BLaER1 (cell line): Measurements from ENCODE around the gene FGFBP2.

ENCODE experiments used
- H3K27ac ChIP-seq: shearing (Covaris generic); formaldehyde crosslinking; 2 replicates; pipeline ENCODE4 v1.8.1; 2022
- H3K27me3 ChIP-seq: shearing (Covaris generic); formaldehyde crosslinking; 2 replicates; pipeline ENCODE4 v1.8.1; 2022
- H3K36me3 ChIP-seq: shearing (Covaris generic); formaldehyde crosslinking; 2 replicates; pipeline ENCODE4 v1.8.1; 2022
- H3K4me1 ChIP-seq: shearing (Covaris generic); formaldehyde crosslinking; 2 replicates; pipeline ENCODE4 v1.8.1; 2022
- H3K4me2 ChIP-seq: shearing (Covaris generic); formaldehyde crosslinking; 2 replicates; pipeline ENCODE4 v1.8.1; 2022
- H3K4me3 ChIP-seq: shearing (Covaris generic); formaldehyde crosslinking; 2 replicates; pipeline ENCODE4 v1.8.1; 2022
- H3K9ac ChIP-seq: shearing (Covaris generic); formaldehyde crosslinking; 2 replicates; pipeline ENCODE4 v1.8.1; 2022
- H3K9me3 ChIP-seq: shearing (Covaris generic); formaldehyde crosslinking; 2 replicates; pipeline ENCODE4 v1.8.1; 2022
- H4K20me1 ChIP-seq: shearing (Covaris generic); formaldehyde crosslinking; 2 replicates; pipeline ENCODE4 v1.8.1; 2022
- Cebpa-rat ChIP-seq: shearing (Covaris generic); IDR thresholded peaks from 2 replicates; pipeline ENCODE4 v1.8.1; 2022

The FGFBP2 gene

DNA sequence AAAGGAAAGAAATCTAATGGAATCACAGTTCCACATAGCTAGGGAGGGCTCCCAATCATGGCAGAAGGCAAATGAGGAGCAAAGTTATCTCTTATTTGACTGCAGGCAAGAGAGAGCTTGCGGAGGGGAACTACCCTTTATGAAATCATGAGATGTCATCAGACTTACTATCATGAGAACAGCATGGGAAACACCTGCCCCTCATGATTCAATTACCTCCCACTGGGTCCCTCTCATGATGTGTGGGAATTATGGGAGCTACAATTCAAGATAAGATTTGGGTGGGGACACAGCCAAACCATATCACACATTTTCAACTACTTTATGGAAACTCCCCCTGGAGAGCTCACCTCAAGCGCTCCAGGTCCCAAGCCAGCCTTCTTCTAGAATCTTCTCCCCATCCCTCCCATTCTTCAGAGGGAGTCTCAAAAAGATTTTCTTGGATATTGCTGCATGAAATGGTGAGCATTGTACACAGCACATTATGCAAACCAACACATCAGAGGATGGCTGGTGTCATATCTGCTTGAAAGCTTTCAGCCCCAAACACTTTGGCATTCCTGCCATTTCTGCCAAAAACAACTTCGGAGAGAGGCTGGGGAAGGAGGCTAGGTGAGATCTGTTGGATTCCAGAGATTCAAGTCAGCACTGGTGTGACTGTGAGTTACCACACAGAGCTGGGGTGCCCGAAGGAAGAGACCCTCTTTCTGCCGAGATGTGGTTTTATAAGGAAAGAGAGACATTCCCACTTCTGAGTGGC, 31.3 kb downstream of the FGFBP2 start:
- no peak for TF ChIP-seq Cebpa-rat
- Histone ChIP-seq H3K4me3 (no peak overlapping the region), H3K9ac (no peak overlapping the region), H3K27me3 (no peaks in the 10 kb centered on the region), H3K9me3 (peaks cover 21% of the 10 kb centered on the region), H4K20me1 (no peaks in the 10 kb centered on the region), H3K4me1 (peaks cover 43% of the 10 kb centered on the region), H3K27ac (peak overlapping the region; percentile 78; the same call in 1 of the 2 replicates), H3K4me2 (peak overlapping the region; percentile 79), H3K36me3 (no peaks in the 10 kb centered on the region)

DNA sequence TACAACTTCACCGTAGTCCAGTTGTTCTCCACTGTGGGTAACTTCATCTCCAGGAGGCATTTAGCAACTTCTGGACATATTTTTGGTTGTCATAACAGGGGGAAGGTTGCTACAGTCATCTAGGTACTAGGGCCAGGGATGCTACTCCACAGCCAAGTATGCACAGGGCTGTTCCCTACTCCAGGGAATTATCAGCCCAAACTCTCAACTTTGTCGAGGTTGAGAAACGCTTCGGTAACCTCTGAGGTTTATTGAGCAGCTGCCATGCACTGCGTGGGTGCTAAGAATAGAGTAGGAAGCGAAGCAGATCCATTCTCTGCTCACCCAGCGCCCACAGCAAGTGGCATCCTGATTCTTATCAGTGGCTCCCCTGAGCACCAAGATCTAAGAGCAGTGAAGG, 32.7 kb downstream of the FGFBP2 start:
- peak overlapping the region; percentile 79 for H3K4me2 ChIP-seq
- peak overlapping the region; percentile 17; the same call in 1 of the 2 replicates for H3K9ac ChIP-seq
- peak overlapping the region; percentile 78 for H3K27ac ChIP-seq
- no peaks in the 10 kb centered on the region for H4K20me1 ChIP-seq
- TF ChIP-seq Cebpa-rat = no peak
- H3K4me1 ChIP-seq = peaks cover 43% of the 10 kb centered on the region
- no peaks in the 10 kb centered on the region for H3K27me3 ChIP-seq
- no peaks in the 10 kb centered on the region for H3K36me3 ChIP-seq
- 0 out of 2 replicates have a peak overlapping the region, but pooled peaks have one; percentile 15 for H3K4me3 ChIP-seq
- H3K9me3 ChIP-seq = peaks cover 21% of the 10 kb centered on the region

DNA sequence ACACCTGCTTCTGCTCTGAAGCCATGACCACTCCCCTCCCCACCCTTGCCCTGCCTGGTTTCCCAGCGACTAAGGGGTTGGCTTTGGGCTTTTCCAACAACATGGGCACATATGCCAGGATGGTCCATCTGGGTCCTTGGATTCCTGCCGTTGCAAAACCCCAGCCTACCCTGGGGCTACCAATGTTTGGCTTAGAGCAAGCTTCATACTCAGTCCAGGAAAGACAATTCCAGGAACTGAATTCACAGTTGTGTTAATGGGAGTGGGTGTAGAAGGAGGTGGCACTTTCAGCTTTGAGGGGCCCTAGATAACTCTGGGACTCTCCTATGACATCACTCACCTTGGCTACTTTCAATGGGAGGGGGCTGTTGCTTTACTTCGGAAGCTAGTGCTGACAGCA, 33.4 kb downstream of the FGFBP2 start:
- peak overlapping the region; percentile 79 for H3K4me2 ChIP-seq
- peak overlapping the region; percentile 78 for H3K27ac ChIP-seq
- no peaks in the 10 kb centered on the region for H3K27me3 ChIP-seq
- no peak overlapping the region; the same call in 1 of the 2 replicates for H3K9ac ChIP-seq
- peaks cover 21% of the 10 kb centered on the region for H3K9me3 ChIP-seq
- H3K36me3 ChIP-seq = no peaks in the 10 kb centered on the region
- no peaks in the 10 kb centered on the region for H4K20me1 ChIP-seq
- no peak overlapping the region for H3K4me3 ChIP-seq
- H3K4me1 ChIP-seq = peaks cover 43% of the 10 kb centered on the region
- no peak for TF ChIP-seq Cebpa-rat

DNA sequence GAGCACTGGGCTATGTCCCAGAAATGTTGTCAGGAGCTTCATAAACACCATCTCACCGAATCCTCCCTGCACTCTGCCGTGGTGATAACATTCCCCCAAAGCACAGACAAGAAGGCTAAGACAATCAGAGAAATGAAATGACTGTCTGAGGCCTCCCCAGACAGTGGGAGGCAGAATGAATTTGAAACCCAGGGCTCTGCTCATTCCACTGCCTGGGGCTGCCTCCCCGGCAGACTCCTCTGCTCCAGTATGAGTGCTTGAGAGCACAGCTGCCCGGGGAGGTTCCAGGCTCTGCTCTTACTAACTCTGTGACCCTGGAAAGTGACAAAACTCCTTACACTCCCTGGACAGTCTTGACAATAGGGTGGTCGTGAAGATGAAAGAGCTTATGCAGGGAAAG, 34.1 kb downstream of the FGFBP2 start:
- no peak overlapping the region for H3K4me3 ChIP-seq
- peaks cover 43% of the 10 kb centered on the region for H3K4me1 ChIP-seq
- H3K4me2 ChIP-seq = peak overlapping the region; percentile 79
- no peak overlapping the region; the same call in 1 of the 2 replicates for H3K9ac ChIP-seq
- peaks cover 21% of the 10 kb centered on the region for H3K9me3 ChIP-seq
- TF ChIP-seq Cebpa-rat = no peak
- no peaks in the 10 kb centered on the region for H4K20me1 ChIP-seq
- H3K27ac ChIP-seq = peak overlapping the region; percentile 78; the same call in 1 of the 2 replicates
- H3K36me3 ChIP-seq = no peaks in the 10 kb centered on the region
- H3K27me3 ChIP-seq = no peaks in the 10 kb centered on the region

DNA sequence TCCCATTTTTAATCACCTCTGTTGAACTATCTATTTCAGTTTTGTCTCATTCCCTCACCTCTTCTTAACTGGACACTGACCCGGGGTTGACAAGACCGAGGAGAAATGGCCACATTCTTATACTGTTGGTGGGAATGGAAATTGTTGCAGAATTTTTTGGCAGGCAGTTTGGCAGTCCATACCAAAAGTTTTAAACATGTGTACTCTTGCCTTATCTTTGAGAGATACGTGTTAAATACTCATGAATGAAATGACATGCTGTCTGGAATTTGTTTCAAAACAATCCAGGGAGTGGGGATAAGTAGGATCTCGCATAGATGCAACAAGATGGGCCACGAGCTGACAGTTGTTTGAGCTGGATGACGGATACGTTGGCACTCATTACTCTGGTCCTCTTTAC, 36.5 kb downstream of the FGFBP2 start:
- H3K4me3 ChIP-seq = no peak overlapping the region
- H3K9ac ChIP-seq = no peak overlapping the region
- H3K36me3 ChIP-seq = no peaks in the 10 kb centered on the region
- no peak for TF ChIP-seq Cebpa-rat
- H3K4me2 ChIP-seq = no peak overlapping the region
- H3K4me1 ChIP-seq = peaks cover 37% of the 10 kb centered on the region
- H3K9me3 ChIP-seq = peaks cover under 1% of the 10 kb centered on the region
- no peaks in the 10 kb centered on the region for H3K27me3 ChIP-seq
- H4K20me1 ChIP-seq = no peaks in the 10 kb centered on the region
- no peak overlapping the region for H3K27ac ChIP-seq

DNA sequence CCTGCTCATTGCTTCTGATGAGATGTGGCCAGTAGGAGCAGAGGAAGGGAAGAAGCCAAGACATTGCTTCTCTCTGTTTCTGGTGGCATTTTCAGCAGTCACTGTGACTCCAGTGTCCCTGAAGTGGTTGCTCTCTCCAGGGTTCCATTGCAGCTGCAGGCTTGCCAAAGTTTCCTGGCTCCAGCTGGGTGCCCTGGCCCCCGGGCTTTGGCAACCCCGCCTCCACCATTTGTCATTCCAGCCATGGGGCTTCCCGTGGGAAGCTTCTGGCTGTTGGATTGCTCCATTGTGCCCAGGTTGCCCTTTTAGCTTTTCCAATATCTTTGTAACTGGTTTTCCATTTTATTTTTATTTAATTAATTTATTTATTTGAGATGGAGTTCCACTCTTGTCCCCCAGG, 37.1 kb downstream of the FGFBP2 start:
- no peaks in the 10 kb centered on the region for H4K20me1 ChIP-seq
- no peak for TF ChIP-seq Cebpa-rat
- H3K4me1 ChIP-seq = peaks cover 30% of the 10 kb centered on the region
- no peaks in the 10 kb centered on the region for H3K36me3 ChIP-seq
- no peaks in the 10 kb centered on the region for H3K9me3 ChIP-seq
- no peak overlapping the region for H3K9ac ChIP-seq
- H3K27ac ChIP-seq = no peak overlapping the region
- no peak overlapping the region for H3K4me3 ChIP-seq
- H3K4me2 ChIP-seq = no peak overlapping the region
- no peaks in the 10 kb centered on the region for H3K27me3 ChIP-seq

DNA sequence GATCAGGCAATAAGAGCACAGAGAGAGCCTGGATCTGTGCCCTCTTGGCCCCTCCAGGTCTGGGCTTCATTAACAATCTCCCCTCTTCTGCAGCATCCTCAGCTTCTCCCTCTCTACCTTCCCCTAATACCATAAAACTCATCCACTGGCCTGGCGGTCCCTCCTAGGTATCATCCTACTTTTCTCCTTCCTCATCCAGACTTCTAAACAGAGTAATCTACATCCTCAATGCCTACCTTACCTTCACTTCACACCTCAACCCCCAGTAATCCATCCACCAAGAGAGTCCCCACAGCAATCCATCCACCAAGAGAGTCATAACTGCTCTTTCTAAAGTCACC, 41.4 kb downstream of the FGFBP2 start:
- Histone ChIP-seq H3K4me3 (no peak overlapping the region), H3K27ac (no peak overlapping the region), H3K36me3 (no peaks in the 10 kb centered on the region), H3K9me3 (peaks cover 3% of the 10 kb centered on the region), H3K4me1 (no peaks in the 10 kb centered on the region), H3K9ac (no peak overlapping the region), H3K4me2 (no peak overlapping the region), H4K20me1 (no peaks in the 10 kb centered on the region), H3K27me3 (no peaks in the 10 kb centered on the region)
- TF ChIP-seq Cebpa-rat = no peak

DNA sequence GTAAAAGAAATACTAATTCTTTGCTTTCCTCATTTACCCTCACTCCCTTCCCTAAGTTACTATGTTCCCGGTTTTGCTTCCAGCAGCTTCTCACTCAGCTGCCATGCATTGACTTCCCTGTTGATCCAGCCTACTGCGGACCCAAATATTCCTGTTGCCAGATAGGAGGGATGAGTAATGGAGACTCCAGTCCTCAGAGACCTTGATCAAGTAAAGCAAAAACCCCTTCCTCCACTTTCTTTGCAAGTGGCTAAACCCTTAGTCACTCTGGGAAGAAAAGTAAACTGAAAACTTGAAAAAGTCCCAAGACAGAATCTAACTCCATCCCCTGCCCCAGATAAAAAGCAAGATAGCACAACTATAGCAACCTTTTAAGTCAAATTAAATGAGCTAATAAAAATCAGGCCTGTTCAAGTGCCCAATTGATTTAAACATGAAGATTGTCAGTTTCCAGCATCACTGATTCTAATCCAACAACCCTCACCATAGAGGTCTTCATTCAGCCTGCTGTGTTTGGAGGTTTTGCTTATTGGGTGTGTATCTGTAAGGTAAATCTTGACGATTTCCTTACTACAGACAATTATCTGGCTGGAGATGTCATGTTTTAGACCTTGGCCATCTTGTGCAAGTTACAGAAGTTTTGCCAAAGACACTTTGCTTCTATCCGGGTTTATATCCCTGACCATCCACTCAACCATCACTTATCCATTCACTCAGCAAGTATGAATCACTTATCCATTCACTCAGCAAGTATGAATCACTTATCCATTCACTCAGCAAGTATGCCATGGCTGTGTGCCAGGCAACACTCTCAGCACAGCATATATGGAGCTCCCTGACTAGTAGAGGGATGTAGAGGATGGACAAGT, 42.0 kb downstream of the FGFBP2 start:
- H3K9ac ChIP-seq = no peak overlapping the region
- H3K27me3 ChIP-seq = no peaks in the 10 kb centered on the region
- H3K4me3 ChIP-seq = no peak overlapping the region
- no peak overlapping the region for H3K27ac ChIP-seq
- H3K4me1 ChIP-seq = no peaks in the 10 kb centered on the region
- no peak for TF ChIP-seq Cebpa-rat
- H3K4me2 ChIP-seq = no peak overlapping the region
- H3K9me3 ChIP-seq = peaks cover 9% of the 10 kb centered on the region
- H3K36me3 ChIP-seq = no peaks in the 10 kb centered on the region
- no peaks in the 10 kb centered on the region for H4K20me1 ChIP-seq

DNA sequence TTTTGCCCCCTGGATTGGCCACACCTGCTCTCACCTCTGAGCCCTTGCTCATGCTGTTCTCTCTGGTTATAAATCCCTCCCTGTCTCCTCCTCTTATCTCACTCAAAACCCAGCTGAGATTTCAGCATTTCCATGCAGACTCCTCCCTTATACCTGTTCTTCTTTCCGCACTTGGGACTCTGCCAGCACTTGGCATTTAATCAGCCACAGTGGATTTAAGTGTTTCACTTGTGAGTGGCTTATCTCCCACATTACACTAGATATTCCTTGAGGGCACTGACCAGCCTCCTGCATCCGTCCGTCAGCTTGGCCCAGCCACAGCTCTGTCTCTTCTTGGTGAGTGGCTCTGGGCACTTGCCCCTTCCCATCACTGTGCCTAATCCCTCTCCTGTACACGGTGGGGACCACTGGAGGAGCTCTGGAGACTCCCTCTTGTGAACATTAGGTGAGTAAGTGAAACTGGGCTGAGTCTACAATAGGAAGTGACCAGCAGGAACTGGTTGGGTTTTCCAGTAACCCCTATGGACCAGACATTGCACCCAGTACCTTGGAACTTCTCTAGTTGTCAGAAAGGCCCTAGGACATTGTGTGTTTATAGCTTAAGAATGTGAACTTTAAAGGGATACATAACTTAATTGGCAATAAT, 44.4 kb downstream of the FGFBP2 start:
- no peak overlapping the region for H3K4me3 ChIP-seq
- H3K27ac ChIP-seq = no peak overlapping the region
- H3K4me1 ChIP-seq = peaks cover 2% of the 10 kb centered on the region
- no peaks in the 10 kb centered on the region for H3K36me3 ChIP-seq
- no peak for TF ChIP-seq Cebpa-rat
- H3K9me3 ChIP-seq = peaks cover 23% of the 10 kb centered on the region
- no peak overlapping the region for H3K4me2 ChIP-seq
- H4K20me1 ChIP-seq = no peaks in the 10 kb centered on the region
- no peak overlapping the region for H3K9ac ChIP-seq
- no peaks in the 10 kb centered on the region for H3K27me3 ChIP-seq
